Tibial nerve (tissue), 3 donors: ENCODE data around the gene ADRM1.

Experiments used
- CTCF ChIP-seq, 5 experiments: fragments of 200-600 bp in 3 of 5; fragments of 450-650 bp in 2 of 5; sonication (generic) in 3 of 5; IDR thresholded peaks; one replicate each; pipeline ENCODE4 v1.5.1; 2016 to 2019; ENCODE audit warnings: antibody characterized with exemption in 5 of 5, mild to moderate bottlenecking in 3 of 5, moderate library complexity in 2 of 5
- POLR2A ChIP-seq, 2 donors: fragments of 450-650 bp; IDR thresholded peaks; one replicate each; pipeline ENCODE4 v1.6.1; 2017; ENCODE audit warnings: antibody characterized with exemption in 2 of 2, mild to moderate bottlenecking in 2 of 2, moderate library complexity in 2 of 2

- TF ChIP-seq CTCF (IDR thresholded peaks at IDR 0.05) = no peak
- TF ChIP-seq POLR2A (IDR thresholded peaks at IDR 0.05) = no peak
These were observed 45.8 kb downstream of the ADRM1 start for GRCh38 chr20:62348604-62349003.
